ENCODE data around the gene SRGAP3.

The SRGAP3 gene

GRCh38 chr3:9111417-9111816 lies 138.0 kb downstream of the SRGAP3 start:
- H3K4me2 ChIP-seq (ENCODE audit: low read length) = no peak overlapping the region
- no peaks in the 10 kb centered on the region for H3K79me2 ChIP-seq (ENCODE audit: insufficient read depth, low read length)
- no peaks in the 10 kb centered on the region for H3K4me1 ChIP-seq (ENCODE audit: insufficient read depth, low read length, severe bottlenecking)
- H3K27me3 ChIP-seq (ENCODE audit: insufficient read depth, low read length) = peaks cover 4% of the 10 kb centered on the region; the same call in 1 of the 2 replicates
- TF ChIP-seq CTCF (IDR thresholded peaks at IDR 0.05; ENCODE audit: low read length) (no peak), EZH2 (IDR thresholded peaks at IDR 0.05; ENCODE audit: borderline replicate concordance, low read length) (no peak)
- no peaks in the 10 kb centered on the region for H3K9me3 ChIP-seq (ENCODE audit: low read length)
- no peaks in the 10 kb centered on the region for H4K20me1 ChIP-seq (ENCODE audit: insufficient read depth, low read length)
- H3K36me3 ChIP-seq (ENCODE audit: insufficient read depth, low read length) = no peaks in the 10 kb centered on the region
- no peak overlapping the region for H3K27ac ChIP-seq (ENCODE audit: low read depth, low read length, poor library complexity, severe bottlenecking)
- H3F3A ChIP-seq (ENCODE audit: insufficient read depth, low read length) = no peaks in the 10 kb centered on the region
- H3K4me3 ChIP-seq (ENCODE audit: low read depth, low read length, poor library complexity, severe bottlenecking) = no peak overlapping the region
- no peak overlapping the region for H3K9ac ChIP-seq (ENCODE audit: low read length)
- no peak overlapping the region for H2AFZ ChIP-seq (ENCODE audit: low read length)
- no peaks in the 10 kb centered on the region for H3K9me2 ChIP-seq (ENCODE audit: low read depth, low read length)

- Histone ChIP-seq H3K27ac (ENCODE audit: low read depth, low read length, poor library complexity, severe bottlenecking) (no peak overlapping the region), H3K9me2 (ENCODE audit: low read depth, low read length) (no peaks in the 10 kb centered on the region), H3K9ac (ENCODE audit: low read length) (no peak overlapping the region), H3K36me3 (ENCODE audit: insufficient read depth, low read length) (no peaks in the 10 kb centered on the region), H3K79me2 (ENCODE audit: insufficient read depth, low read length) (no peaks in the 10 kb centered on the region), H4K20me1 (ENCODE audit: insufficient read depth, low read length) (no peaks in the 10 kb centered on the region), H3K4me2 (ENCODE audit: low read length) (no peak overlapping the region), H3F3A (ENCODE audit: insufficient read depth, low read length) (no peaks in the 10 kb centered on the region), H3K4me3 (ENCODE audit: low read depth, low read length, poor library complexity, severe bottlenecking) (no peak overlapping the region), H2AFZ (ENCODE audit: low read length) (no peak overlapping the region), H3K4me1 (ENCODE audit: insufficient read depth, low read length, severe bottlenecking) (no peaks in the 10 kb centered on the region), H3K27me3 (ENCODE audit: insufficient read depth, low read length) (peaks cover 4% of the 10 kb centered on the region; the same call in 1 of the 2 replicates), H3K9me3 (ENCODE audit: low read length) (no peaks in the 10 kb centered on the region)
- TF ChIP-seq CTCF (IDR thresholded peaks at IDR 0.05; ENCODE audit: low read length) = no peak
- no peak for TF ChIP-seq EZH2 (IDR thresholded peaks at IDR 0.05; ENCODE audit: borderline replicate concordance, low read length)
Measured at GRCh38 chr3:9110802-9111201, 138.6 kb downstream of the SRGAP3 start.

- no peaks in the 10 kb centered on the region for H3K4me1 ChIP-seq (ENCODE audit: insufficient read depth, low read length, severe bottlenecking)
- no peaks in the 10 kb centered on the region for H3F3A ChIP-seq (ENCODE audit: insufficient read depth, low read length)
- no peaks in the 10 kb centered on the region for H3K9me2 ChIP-seq (ENCODE audit: low read depth, low read length)
- H3K36me3 ChIP-seq (ENCODE audit: insufficient read depth, low read length) = no peaks in the 10 kb centered on the region
- H3K9me3 ChIP-seq (ENCODE audit: low read length) = no peaks in the 10 kb centered on the region
- no peak overlapping the region for H2AFZ ChIP-seq (ENCODE audit: low read length)
- H3K27me3 ChIP-seq (ENCODE audit: insufficient read depth, low read length) = peaks cover 4% of the 10 kb centered on the region; the same call in 1 of the 2 replicates
- H3K4me3 ChIP-seq (ENCODE audit: low read depth, low read length, poor library complexity, severe bottlenecking) = no peak overlapping the region
- TF ChIP-seq CTCF (IDR thresholded peaks at IDR 0.05; ENCODE audit: low read length) = no peak
- no peak for TF ChIP-seq EZH2 (IDR thresholded peaks at IDR 0.05; ENCODE audit: borderline replicate concordance, low read length)
- H3K9ac ChIP-seq (ENCODE audit: low read length) = no peak overlapping the region
- no peaks in the 10 kb centered on the region for H4K20me1 ChIP-seq (ENCODE audit: insufficient read depth, low read length)
- no peak overlapping the region for H3K4me2 ChIP-seq (ENCODE audit: low read length)
- no peaks in the 10 kb centered on the region for H3K79me2 ChIP-seq (ENCODE audit: insufficient read depth, low read length)
- no peak overlapping the region for H3K27ac ChIP-seq (ENCODE audit: low read depth, low read length, poor library complexity, severe bottlenecking)
Measured at GRCh38 chr3:9110316-9110715, 139.1 kb downstream of the SRGAP3 start.
